GM12891 (cell line): Measurements from ENCODE around the gene MAST2.

Source experiments
- PAX5 ChIP-seq: IDR thresholded peaks from 2 replicates; pipeline ENCODE4 v1.6.1; 2011; ENCODE audit warnings: low read length, moderate library complexity, mild to moderate bottlenecking; ENCODE audit not compliant: insufficient read depth, severe bottlenecking
- POLR2A ChIP-seq: IDR thresholded peaks from 2 replicates; pipeline ENCODE4 v1.6.1; 2011; ENCODE audit warnings: low read depth, low read length, control low read depth
- POLR2AphosphoS5 ChIP-seq: IDR thresholded peaks from 2 replicates; pipeline ENCODE4 v1.6.1; 2011; ENCODE audit warnings: low read depth, low read length, control low read depth
- SPI1 ChIP-seq: IDR thresholded peaks from 2 replicates; pipeline ENCODE4 v1.6.1; 2011; ENCODE audit warnings: low read depth, low read length, control low read depth
- TAF1 ChIP-seq: IDR thresholded peaks from 2 replicates; pipeline ENCODE4 v1.6.1; 2011; ENCODE audit warnings: low read depth, low read length, control low read depth

DNA sequence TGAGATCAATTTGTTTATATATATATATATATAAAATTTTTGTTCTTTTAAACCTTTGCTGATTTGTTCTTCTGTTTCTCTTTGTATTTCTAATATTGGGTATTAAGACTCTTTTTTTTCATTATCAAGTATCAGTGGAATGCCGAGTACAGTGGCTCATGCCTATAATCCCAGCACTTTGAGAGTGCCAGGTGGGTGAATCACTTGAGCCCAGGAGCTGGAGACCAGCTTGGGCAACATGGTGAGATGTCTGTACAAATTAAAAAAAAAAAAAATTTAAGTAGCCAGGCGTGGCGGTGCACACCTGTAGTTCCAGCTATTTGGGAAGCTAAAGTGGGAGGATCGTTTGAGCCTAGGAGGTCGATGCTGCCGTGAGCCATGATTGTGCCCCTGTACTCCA is 67.1 kb downstream of the MAST2 start:
- TF ChIP-seq POLR2A (no peak), PAX5 (no peak), TAF1 (no peak), POLR2AphosphoS5 (no peak), SPI1 (no peak)
